Measurements from ENCODE around the gene WASF1. TPM values are rescaled to one million over a fixed set of nuclear protein-coding genes. Genes with fewer than 3 reads are reported as not detected.

WASF1 gene
- total RNA-seq, 4 donors from 2014 or later, result 10.9 to 21.2 (median 11.8) TPM

GRCh38 chr6:110178626-110179405 lies 654 bp downstream of the WASF1 start:
- Histone ChIP-seq H3K36me3 (no peaks in the 10 kb centered on the region), H3K4me1 (peaks cover 26 to 39% (median 36%) of the 10 kb centered on the region in 4 donors), H3K27ac (replicated peaks in 1 of 4) (peak overlapping the region; percentile 83 to 91 (median 88)), H3K27me3 (no peaks in the 10 kb centered on the region), H3K4me3 (peak overlapping the region; percentile 66 to 93 (median 88)), H3K9me3 (no peaks in the 10 kb centered on the region)
- DNase-seq (ENCODE audit: extremely low spot score), result no peak
- WGBS, result 0% methylated on average over 11 of the region's 66 CpGs
- intact Hi-C loops (cut with DNase I), result loop anchor here (1.0 kb wide), 1 partner anchor 211 kb away; no protein-coding TSS in a partner anchor
- no peak for TF ChIP-seq EP300 (IDR thresholded peaks at IDR 0.05)
- peak; percentile 68 to 84 (median 74) for TF ChIP-seq CTCF (IDR thresholded peaks at IDR 0.05)
- peak in 1 of 2 donors; percentile 30 for TF ChIP-seq POLR2AphosphoS5 (IDR thresholded peaks at IDR 0.05)

- H3K4me3 ChIP-seq, result no peak overlapping the region
- no peak overlapping the region for H3K27ac ChIP-seq (replicated peaks in 1 of 4)
- DNase-seq (ENCODE audit: extremely low spot score), result no peak
- no peaks in the 10 kb centered on the region for H3K36me3 ChIP-seq
- intact Hi-C loops (cut with DNase I), result no loop called here
- peaks cover 0 to 8% (median 5%) of the 10 kb centered on the region in 4 donors for H3K4me1 ChIP-seq
- WGBS, result 93% methylated on average over 4 of the region's 4 CpGs
- H3K9me3 ChIP-seq, result no peaks in the 10 kb centered on the region
- no peak for TF ChIP-seq POLR2A (IDR thresholded peaks at IDR 0.05; ENCODE audit: low read depth)
- TF ChIP-seq EP300 (IDR thresholded peaks at IDR 0.05), result no peak
- H3K27me3 ChIP-seq, result no peaks in the 10 kb centered on the region
Measured at GRCh38 chr6:110173506-110174132, 5.9 kb downstream of the WASF1 start.

GRCh38 chr6:110170081-110170480 lies 9.4 kb downstream of the WASF1 start:
- no peaks in the 10 kb centered on the region for H3K9me3 ChIP-seq
- no peak overlapping the region for H3K27ac ChIP-seq (replicated peaks in 1 of 4)
- WGBS, result 79% methylated on average over 2 of the region's 2 CpGs
- no peak overlapping the region for H3K4me3 ChIP-seq
- intact Hi-C loops (cut with DNase I), result no loop called here
- no peaks in the 10 kb centered on the region for H3K4me1 ChIP-seq
- H3K36me3 ChIP-seq, result no peaks in the 10 kb centered on the region
- H3K27me3 ChIP-seq, result no peaks in the 10 kb centered on the region
- no peak for DNase-seq (ENCODE audit: extremely low spot score)
- TF ChIP-seq POLR2AphosphoS5 (IDR thresholded peaks at IDR 0.05) (no peak), EP300 (IDR thresholded peaks at IDR 0.05) (no peak), POLR2A (IDR thresholded peaks at IDR 0.05; ENCODE audit: low read depth) (no peak), CTCF (IDR thresholded peaks at IDR 0.05) (no peak)

- 100% methylated on average over 1 of the region's 1 CpG for WGBS
- TF ChIP-seq POLR2AphosphoS5 (IDR thresholded peaks at IDR 0.05) (no peak), CTCF (IDR thresholded peaks at IDR 0.05) (no peak), POLR2A (IDR thresholded peaks at IDR 0.05; ENCODE audit: low read depth) (no peak), EP300 (IDR thresholded peaks at IDR 0.05) (no peak)
- H3K9me3 ChIP-seq, result no peaks in the 10 kb centered on the region
Measured at GRCh38 chr6:110158479-110158878, 21.0 kb downstream of the WASF1 start.

GRCh38 chr6:110147870-110148269 lies 31.6 kb downstream of the WASF1 start:
- Histone ChIP-seq H3K4me3 (no peak overlapping the region), H3K9me3 (no peaks in the 10 kb centered on the region), H3K36me3 (no peaks in the 10 kb centered on the region), H3K4me1 (no peaks in the 10 kb centered on the region), H3K27me3 (no peaks in the 10 kb centered on the region), H3K27ac (replicated peaks in 1 of 4) (no peak overlapping the region)
- 90% methylated on average over 3 of the region's 3 CpGs for WGBS
- TF ChIP-seq CTCF (IDR thresholded peaks at IDR 0.05), result no peak
- TF ChIP-seq POLR2A (IDR thresholded peaks at IDR 0.05; ENCODE audit: low read depth), result no peak
- TF ChIP-seq POLR2AphosphoS5 (IDR thresholded peaks at IDR 0.05), result no peak
- TF ChIP-seq EP300 (IDR thresholded peaks at IDR 0.05), result no peak
- intact Hi-C loops (cut with DNase I), result no loop called here
- no peak for DNase-seq (ENCODE audit: extremely low spot score)

More at GRCh38 chr6:110158479-110158878, 21.0 kb downstream of the WASF1 start:
- no peaks in the 10 kb centered on the region for H3K36me3 ChIP-seq
- no peaks in the 10 kb centered on the region for H3K27me3 ChIP-seq
- H3K27ac ChIP-seq (replicated peaks in 1 of 4), result no peak overlapping the region
- H3K4me3 ChIP-seq, result no peak overlapping the region
- H3K4me1 ChIP-seq, result no peaks in the 10 kb centered on the region
- no peak for DNase-seq (ENCODE audit: extremely low spot score)
- intact Hi-C loops (cut with DNase I), result no loop called here
